AG10803 (cell line): ENCODE measurements around the gene GRID1.

Experiments used
- DNase-seq: peaks from one replicate; pipeline ENCODE4 v3.0.0; 2010; ENCODE audit warnings: low read depth
- H3K4me3 ChIP-seq: 2 replicates; pipeline ENCODE4 v1.5.1; 2011; ENCODE audit warnings: mild to moderate bottlenecking, low read length, control low read depth
- TF ChIP-seq, protein P1 (sequence below): conservative IDR thresholded peaks from 2 replicates; pipeline ENCODE4 v1.5.1; 2011; ENCODE audit warnings: mild to moderate bottlenecking, low read length, control low read depth, inconsistent platforms

Gene GRID1

DNA sequence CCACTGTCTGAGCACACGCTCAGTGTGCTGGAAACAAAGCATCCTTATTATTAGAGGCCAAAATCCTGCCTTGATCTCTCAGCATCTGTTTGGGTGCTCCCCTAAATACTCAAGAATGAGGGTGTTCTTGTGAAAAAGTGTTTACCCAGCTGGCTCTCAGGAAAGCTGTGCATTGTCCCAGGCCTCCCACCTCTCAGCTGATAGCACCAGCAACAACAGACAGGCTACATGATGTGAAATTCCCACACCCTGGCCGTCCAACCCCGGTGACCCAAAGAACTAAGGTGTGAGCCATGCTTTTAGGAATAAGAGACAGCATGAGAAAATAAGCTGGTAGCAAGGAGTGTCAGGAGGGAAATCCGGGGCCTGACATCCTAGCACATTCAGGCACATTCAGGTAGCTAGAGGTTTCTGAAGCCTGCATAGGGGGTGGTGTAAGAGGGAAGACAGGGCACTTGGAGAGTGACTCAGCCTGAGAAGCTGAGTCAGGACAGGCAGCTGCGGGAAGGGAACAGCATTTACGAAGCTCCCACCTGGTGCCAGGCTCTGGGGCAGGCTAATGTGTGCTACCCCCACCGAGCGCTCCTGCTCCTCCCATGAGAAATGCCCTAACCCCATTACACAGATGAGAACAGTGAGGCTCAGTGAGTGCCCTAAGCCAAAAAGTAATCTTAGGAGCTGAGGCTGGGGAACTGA lies 205.6 kb downstream of the GRID1 start:
- DNase-seq: no peak
- TF ChIP-seq, protein P1, sequence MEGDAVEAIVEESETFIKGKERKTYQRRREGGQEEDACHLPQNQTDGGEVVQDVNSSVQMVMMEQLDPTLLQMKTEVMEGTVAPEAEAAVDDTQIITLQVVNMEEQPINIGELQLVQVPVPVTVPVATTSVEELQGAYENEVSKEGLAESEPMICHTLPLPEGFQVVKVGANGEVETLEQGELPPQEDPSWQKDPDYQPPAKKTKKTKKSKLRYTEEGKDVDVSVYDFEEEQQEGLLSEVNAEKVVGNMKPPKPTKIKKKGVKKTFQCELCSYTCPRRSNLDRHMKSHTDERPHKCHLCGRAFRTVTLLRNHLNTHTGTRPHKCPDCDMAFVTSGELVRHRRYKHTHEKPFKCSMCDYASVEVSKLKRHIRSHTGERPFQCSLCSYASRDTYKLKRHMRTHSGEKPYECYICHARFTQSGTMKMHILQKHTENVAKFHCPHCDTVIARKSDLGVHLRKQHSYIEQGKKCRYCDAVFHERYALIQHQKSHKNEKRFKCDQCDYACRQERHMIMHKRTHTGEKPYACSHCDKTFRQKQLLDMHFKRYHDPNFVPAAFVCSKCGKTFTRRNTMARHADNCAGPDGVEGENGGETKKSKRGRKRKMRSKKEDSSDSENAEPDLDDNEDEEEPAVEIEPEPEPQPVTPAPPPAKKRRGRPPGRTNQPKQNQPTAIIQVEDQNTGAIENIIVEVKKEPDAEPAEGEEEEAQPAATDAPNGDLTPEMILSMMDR: no peak
- H3K4me3 ChIP-seq: no peak overlapping the region

DNA sequence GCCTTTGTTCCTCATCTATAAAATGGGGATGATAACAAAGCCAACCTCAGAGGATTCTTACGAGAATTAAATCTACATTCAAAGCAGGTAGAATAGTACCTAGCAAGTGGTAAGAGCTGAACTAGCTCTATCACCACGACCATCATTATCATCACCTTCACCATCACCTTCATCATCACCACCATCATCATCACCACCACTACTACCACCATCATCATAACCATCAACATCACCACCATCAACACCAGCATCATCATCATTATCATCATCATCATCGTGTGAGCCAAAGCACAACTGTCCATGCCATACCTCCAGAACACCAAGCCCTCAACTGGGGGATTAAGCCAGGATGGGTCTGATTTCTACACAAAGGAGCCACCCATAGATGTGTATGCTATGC lies 206.8 kb downstream of the GRID1 start:
- TF ChIP-seq, protein P1: no peak
- no peak overlapping the region for H3K4me3 ChIP-seq
- DNase-seq: no peak

- no peak overlapping the region for H3K4me3 ChIP-seq
- TF ChIP-seq, protein P1: no peak
- DNase-seq: no peak
Measured at GRCh38 chr10:86155054-86155921, 211.3 kb downstream of the GRID1 start.

GRCh38 chr10:86153751-86154150 lies 212.8 kb downstream of the GRID1 start:
- TF ChIP-seq, protein P1: no peak
- H3K4me3 ChIP-seq: no peak overlapping the region
- no peak for DNase-seq

DNA sequence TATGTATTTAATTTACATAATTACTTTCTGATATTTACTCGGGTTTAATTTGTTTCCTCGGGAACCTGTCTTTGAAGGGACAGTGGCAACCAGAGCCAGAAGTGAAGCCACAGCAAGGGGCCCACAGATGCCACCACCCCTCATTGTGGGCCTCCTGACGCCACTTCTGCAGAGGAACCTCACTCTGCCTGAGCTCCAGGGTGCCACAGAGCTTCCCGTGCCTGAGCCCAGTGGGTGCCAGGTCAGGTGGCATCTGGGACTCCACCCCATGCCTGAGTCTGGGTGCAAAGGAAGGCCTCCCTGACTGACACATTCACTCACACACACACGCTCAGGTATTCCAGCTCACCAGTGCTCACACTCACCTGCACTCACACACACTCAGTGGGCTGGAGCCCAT lies 213.7 kb downstream of the GRID1 start:
- no peak for DNase-seq
- no peak overlapping the region for H3K4me3 ChIP-seq
- TF ChIP-seq, protein P1: no peak

DNA sequence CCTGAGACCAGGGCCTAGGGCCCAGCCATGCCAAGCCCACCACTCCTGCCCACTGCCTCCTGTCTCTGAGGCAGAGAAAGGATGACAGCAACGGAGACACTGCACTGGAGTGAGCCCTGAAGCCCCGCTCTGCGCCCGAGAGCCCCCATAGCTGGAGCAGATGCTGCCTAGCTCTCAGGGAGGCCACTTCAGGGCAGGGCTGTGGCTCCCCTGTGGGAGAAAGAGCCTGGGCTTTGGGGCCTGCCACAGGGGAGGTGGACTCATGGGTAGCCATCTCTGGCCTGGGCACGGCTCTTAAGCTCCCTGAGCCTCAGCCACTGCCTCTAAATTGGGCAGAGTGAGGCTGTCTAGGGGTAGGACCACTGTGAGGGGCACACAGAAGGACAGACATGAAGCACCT lies 214.2 kb downstream of the GRID1 start:
- H3K4me3 ChIP-seq: no peak overlapping the region
- DNase-seq: no peak
- TF ChIP-seq, protein P1: no peak

GRCh38 chr10:86151613-86152012 lies 215.0 kb downstream of the GRID1 start:
- no peak overlapping the region for H3K4me3 ChIP-seq
- TF ChIP-seq, protein P1: no peak
- DNase-seq: no peak
